Measurements from ENCODE around the gene PPP1R3E.

Gene PPP1R3E

GRCh38 chr14:23300687-23301223 is 1.9 kb downstream of the PPP1R3E start:
- Histone ChIP-seq H3K4me3 (IDR thresholded peaks at IDR 0.05; ENCODE audit: insufficient read depth, low read depth, low read length) (no peak overlapping the region), H3K79me2 (ENCODE audit: insufficient read depth, low read depth) (0 out of 2 replicates have a peak, but pooled peaks cover 5% of the 10 kb centered on the region), H3K9ac (peak overlapping the region; percentile 68; the same call in 1 of the 2 replicates), H2AFZ (ENCODE audit: low read depth) (no peak overlapping the region; the same call in 1 of the 2 replicates), H3K27ac (peak overlapping the region; percentile 26; the same call in 1 of the 2 replicates), H4K20me1 (ENCODE audit: insufficient read depth) (no peaks in the 10 kb centered on the region), H3K36me3 (ENCODE audit: insufficient read depth) (no peaks in the 10 kb centered on the region), H3K4me2 (peak overlapping the region; percentile 76), H3K27me3 (ENCODE audit: insufficient read depth, low read depth) (no peaks in the 10 kb centered on the region), H3K4me1 (ENCODE audit: low read depth, poor library complexity, severe bottlenecking) (peaks cover 15% of the 10 kb centered on the region)
- TF ChIP-seq, protein P1, sequence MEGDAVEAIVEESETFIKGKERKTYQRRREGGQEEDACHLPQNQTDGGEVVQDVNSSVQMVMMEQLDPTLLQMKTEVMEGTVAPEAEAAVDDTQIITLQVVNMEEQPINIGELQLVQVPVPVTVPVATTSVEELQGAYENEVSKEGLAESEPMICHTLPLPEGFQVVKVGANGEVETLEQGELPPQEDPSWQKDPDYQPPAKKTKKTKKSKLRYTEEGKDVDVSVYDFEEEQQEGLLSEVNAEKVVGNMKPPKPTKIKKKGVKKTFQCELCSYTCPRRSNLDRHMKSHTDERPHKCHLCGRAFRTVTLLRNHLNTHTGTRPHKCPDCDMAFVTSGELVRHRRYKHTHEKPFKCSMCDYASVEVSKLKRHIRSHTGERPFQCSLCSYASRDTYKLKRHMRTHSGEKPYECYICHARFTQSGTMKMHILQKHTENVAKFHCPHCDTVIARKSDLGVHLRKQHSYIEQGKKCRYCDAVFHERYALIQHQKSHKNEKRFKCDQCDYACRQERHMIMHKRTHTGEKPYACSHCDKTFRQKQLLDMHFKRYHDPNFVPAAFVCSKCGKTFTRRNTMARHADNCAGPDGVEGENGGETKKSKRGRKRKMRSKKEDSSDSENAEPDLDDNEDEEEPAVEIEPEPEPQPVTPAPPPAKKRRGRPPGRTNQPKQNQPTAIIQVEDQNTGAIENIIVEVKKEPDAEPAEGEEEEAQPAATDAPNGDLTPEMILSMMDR (conservative IDR thresholded peaks at IDR 0.05; ENCODE audit: low read depth, low read length) = no peak

DNA sequence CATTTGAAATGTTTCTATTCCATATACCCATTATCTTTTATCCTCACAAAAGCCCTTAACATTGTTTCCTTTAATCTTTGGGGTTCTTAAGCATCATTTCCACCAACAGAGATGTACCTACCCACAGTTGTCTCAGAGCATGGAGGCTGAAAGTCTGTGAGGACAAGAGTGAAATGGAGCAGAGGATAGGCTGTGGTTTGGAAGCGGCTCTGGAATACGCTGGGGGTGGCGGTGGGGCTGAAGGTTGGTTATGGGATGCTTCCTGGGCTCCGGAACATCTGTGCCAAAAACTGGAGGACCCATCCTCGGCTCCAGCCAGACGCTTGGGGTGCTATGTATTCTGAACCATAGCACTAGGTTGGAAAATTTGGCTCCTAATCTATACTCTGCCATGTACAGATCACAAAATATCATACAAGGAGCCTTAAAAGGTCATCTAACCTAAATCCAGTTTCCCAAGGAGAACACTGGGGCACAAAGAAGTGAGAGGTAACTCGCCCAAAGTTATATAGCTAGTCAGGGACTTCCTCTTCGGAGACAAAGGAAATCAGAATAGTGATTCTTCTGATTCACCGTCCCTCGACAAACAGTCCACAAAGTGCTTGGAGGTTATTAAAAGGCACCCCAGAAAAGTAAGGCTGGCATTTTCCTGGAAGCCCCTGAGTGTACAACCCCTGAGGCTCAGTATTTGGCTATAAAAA is 2.5 kb downstream of the PPP1R3E start:
- TF ChIP-seq, protein P1 (conservative IDR thresholded peaks at IDR 0.05; ENCODE audit: low read depth, low read length) = 0 out of 2 replicates have a peak, but pooled peaks have one; percentile 6
- peak overlapping the region; percentile 76 for H3K4me2 ChIP-seq
- H3K9ac ChIP-seq = peak overlapping the region; percentile 68; the same call in 1 of the 2 replicates
- H2AFZ ChIP-seq (ENCODE audit: low read depth) = no peak overlapping the region; the same call in 1 of the 2 replicates
- peak overlapping the region; percentile 26; the same call in 1 of the 2 replicates for H3K27ac ChIP-seq
- H3K4me1 ChIP-seq (ENCODE audit: low read depth, poor library complexity, severe bottlenecking) = peaks cover 18% of the 10 kb centered on the region
- 0 out of 2 replicates have a peak, but pooled peaks cover 5% of the 10 kb centered on the region for H3K79me2 ChIP-seq (ENCODE audit: insufficient read depth, low read depth)
- no peaks in the 10 kb centered on the region for H4K20me1 ChIP-seq (ENCODE audit: insufficient read depth)
- no peak overlapping the region for H3K4me3 ChIP-seq (IDR thresholded peaks at IDR 0.05; ENCODE audit: insufficient read depth, low read depth, low read length)
- no peaks in the 10 kb centered on the region for H3K27me3 ChIP-seq (ENCODE audit: insufficient read depth, low read depth)
- H3K36me3 ChIP-seq (ENCODE audit: insufficient read depth) = no peaks in the 10 kb centered on the region

DNA sequence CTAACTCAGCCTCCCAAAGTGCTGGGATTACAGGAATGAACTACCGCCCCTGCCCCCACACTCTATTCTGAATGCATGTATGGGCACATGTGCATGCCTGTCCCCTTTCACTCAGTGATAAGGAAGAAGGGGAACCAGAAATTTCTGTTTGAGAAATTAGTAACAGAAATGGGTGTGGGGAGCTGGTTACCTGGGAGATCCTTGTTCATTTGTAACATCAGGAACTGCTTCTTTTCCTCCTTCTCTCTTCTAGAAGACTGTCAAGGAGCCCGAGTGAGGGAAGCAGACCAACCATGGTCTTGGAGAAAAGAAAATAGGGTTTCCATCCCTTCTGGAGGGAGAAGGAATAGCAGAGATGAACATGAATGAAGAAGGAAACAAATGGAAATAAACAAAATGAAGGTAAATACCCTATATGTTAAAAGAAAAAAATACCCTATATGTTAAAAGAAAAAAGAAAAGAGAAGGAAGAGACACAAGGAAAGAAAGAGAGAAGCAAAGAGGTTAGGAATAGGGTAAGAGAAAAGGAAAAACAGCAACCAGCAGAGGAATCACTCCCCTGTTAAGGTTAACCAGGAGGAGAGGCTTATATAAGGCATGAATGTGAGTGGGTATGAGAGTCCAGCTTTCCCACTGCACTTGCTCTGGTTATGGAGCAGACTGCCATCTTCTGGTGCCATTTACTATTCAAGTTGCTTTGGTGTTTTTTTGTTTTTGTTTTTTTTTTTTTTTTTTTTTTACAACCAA is 3.3 kb downstream of the PPP1R3E start:
- 0 out of 2 replicates have a peak, but pooled peaks cover 5% of the 10 kb centered on the region for H3K79me2 ChIP-seq (ENCODE audit: insufficient read depth, low read depth)
- no peaks in the 10 kb centered on the region for H3K27me3 ChIP-seq (ENCODE audit: insufficient read depth, low read depth)
- H3K9ac ChIP-seq = no peak overlapping the region
- H3K4me2 ChIP-seq = no peak overlapping the region
- H3K4me3 ChIP-seq (IDR thresholded peaks at IDR 0.05; ENCODE audit: insufficient read depth, low read depth, low read length) = no peak overlapping the region
- TF ChIP-seq, protein P1 (conservative IDR thresholded peaks at IDR 0.05; ENCODE audit: low read depth, low read length) = no peak
- H3K27ac ChIP-seq = no peak overlapping the region
- H2AFZ ChIP-seq (ENCODE audit: low read depth) = no peak overlapping the region
- no peaks in the 10 kb centered on the region for H4K20me1 ChIP-seq (ENCODE audit: insufficient read depth)
- peaks cover 19% of the 10 kb centered on the region for H3K4me1 ChIP-seq (ENCODE audit: low read depth, poor library complexity, severe bottlenecking)
- H3K36me3 ChIP-seq (ENCODE audit: insufficient read depth) = no peaks in the 10 kb centered on the region

DNA sequence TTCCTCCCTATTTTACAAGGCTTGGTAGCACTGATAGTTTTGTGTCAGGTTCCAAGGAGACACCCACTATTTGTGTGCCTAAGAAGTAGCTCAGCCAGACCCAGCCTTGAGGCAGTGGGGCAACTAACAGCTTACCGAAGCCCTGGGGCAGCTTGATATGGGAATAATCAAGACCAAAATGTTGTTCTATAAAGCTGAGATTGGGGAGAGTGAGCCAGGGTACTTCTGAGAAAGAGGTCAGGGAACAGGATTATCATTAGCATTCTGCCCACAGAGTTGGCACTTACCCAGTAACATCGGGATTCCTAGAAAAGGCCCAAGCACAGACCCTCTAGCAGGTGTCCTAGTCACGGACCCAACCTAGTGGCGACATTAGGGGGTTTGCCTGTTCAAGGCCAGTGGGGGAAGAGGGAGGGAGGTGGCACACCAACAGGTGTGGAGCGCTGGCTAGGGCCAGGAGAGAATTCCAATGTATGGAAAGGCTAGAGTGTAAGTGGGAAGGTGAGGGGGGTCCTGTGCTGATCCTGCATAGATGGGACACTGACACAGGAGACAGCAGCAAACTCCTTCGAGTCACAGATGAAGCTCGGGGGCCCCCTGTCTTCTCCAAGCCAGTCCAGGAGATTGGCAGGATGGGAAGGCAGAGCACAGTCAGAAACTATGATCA is 4.9 kb downstream of the PPP1R3E start:
- Histone ChIP-seq H3K4me3 (IDR thresholded peaks at IDR 0.05; ENCODE audit: insufficient read depth, low read depth, low read length) (no peak overlapping the region), H3K27me3 (ENCODE audit: insufficient read depth, low read depth) (no peaks in the 10 kb centered on the region), H2AFZ (ENCODE audit: low read depth) (no peak overlapping the region), H3K79me2 (ENCODE audit: insufficient read depth, low read depth) (0 out of 2 replicates have a peak, but pooled peaks cover 5% of the 10 kb centered on the region), H3K4me2 (no peak overlapping the region), H3K36me3 (ENCODE audit: insufficient read depth) (no peaks in the 10 kb centered on the region), H4K20me1 (ENCODE audit: insufficient read depth) (no peaks in the 10 kb centered on the region), H3K4me1 (ENCODE audit: low read depth, poor library complexity, severe bottlenecking) (peaks cover 19% of the 10 kb centered on the region), H3K27ac (no peak overlapping the region), H3K9ac (no peak overlapping the region)
- TF ChIP-seq, protein P1 (conservative IDR thresholded peaks at IDR 0.05; ENCODE audit: low read depth, low read length) = no peak

All from KMS-11 (cell line).